GM21737 (cell line): ENCODE measurements around the gene MED13L.
A peak's percentile ranks its signal among the peaks of the same experiment; 100 is the strongest.

Source experiments
- ATAC-seq: cut with Tn5 transposase; IDR thresholded peaks from one replicate; pipeline ENCODE4 v1.9.1; 2021; ENCODE audit warnings: mild to moderate bottlenecking, moderate library complexity; ENCODE audit not compliant: unreplicated experiment

Gene MED13L

GRCh38 chr12:116066381-116067230 lies 210.9 kb downstream of the MED13L start:
- ATAC-seq = no peak

GRCh38 chr12:116065606-116066005 lies 211.9 kb downstream of the MED13L start:
- ATAC-seq = no peak

GRCh38 chr12:116064493-116064892 lies 213.0 kb downstream of the MED13L start:
- ATAC-seq = no peak

GRCh38 chr12:116062698-116063097 lies 214.8 kb downstream of the MED13L start:
- ATAC-seq = no peak

- ATAC-seq = peak; percentile 74
These were observed 216.7 kb downstream of the MED13L start for GRCh38 chr12:116060764-116061163.

GRCh38 chr12:116059904-116060303 lies 217.6 kb downstream of the MED13L start:
- ATAC-seq = no peak

GRCh38 chr12:116058574-116058973 lies 218.9 kb downstream of the MED13L start:
- ATAC-seq = no peak

- ATAC-seq = no peak
These were observed 220.1 kb downstream of the MED13L start for GRCh38 chr12:116057356-116057755.

GRCh38 chr12:116055895-116056607 lies 221.4 kb downstream of the MED13L start:
- ATAC-seq = no peak

- no peak for ATAC-seq
These were observed 223.2 kb downstream of the MED13L start for GRCh38 chr12:116054280-116054679.

GRCh38 chr12:116053479-116054200 lies 223.9 kb downstream of the MED13L start:
- no peak for ATAC-seq

GRCh38 chr12:116050275-116050674 lies 227.2 kb downstream of the MED13L start:
- ATAC-seq = no peak

- no peak for ATAC-seq
These were observed 228.6 kb downstream of the MED13L start for GRCh38 chr12:116048879-116049278.

GRCh38 chr12:116046039-116046438 lies 231.5 kb downstream of the MED13L start:
- no peak for ATAC-seq

- ATAC-seq = no peak
These were observed 232.3 kb downstream of the MED13L start for GRCh38 chr12:116045150-116045549.

GRCh38 chr12:116043659-116044535 lies 233.6 kb downstream of the MED13L start:
- no peak for ATAC-seq

- no peak for ATAC-seq
These were observed 237.1 kb downstream of the MED13L start for GRCh38 chr12:116040402-116040801.

- no peak for ATAC-seq
These were observed 238.4 kb downstream of the MED13L start for GRCh38 chr12:116039081-116039480.

GRCh38 chr12:116037941-116038837 lies 239.3 kb downstream of the MED13L start:
- ATAC-seq = no peak
